Spleen (tissue), 11 donors: ENCODE data around the gene RNF14. TPM values are rescaled to one million over a fixed set of nuclear protein-coding genes. Genes with fewer than 3 reads are reported as not detected.
A peak's percentile ranks its signal among the peaks of the same experiment; 100 is the strongest.
"Not testable (repeated sequence)": the region's sequence is repeated elsewhere in the genome, so short reads cannot be mapped to it uniquely, and the experiment has no call there.

Experiments
- DNase-seq: peaks from one replicate; pipeline ENCODE4 v3.0.0-alpha.2; 2020
- H3K27ac ChIP-seq, 8 donors: fragments of 200-600 bp; sonication (generic) in 7 of 8; 1 replicate in 4 of 8; 2 replicates in 4 of 8; pipeline versions ENCODE4 v1.5.0 to v1.8.0; 2016 to 2021; ENCODE audit warnings: inconsistent platforms in 4 of 8, mild to moderate bottlenecking in 4 of 8, moderate library complexity in 1 of 8
- H3K27me3 ChIP-seq, 7 donors: fragments of 200-600 bp; sonication (generic) in 6 of 7; replicated peaks in 1 of 7; 1 replicate in 4 of 7; 2 replicates in 3 of 7; pipeline versions ENCODE4 v1.5.0 to v1.8.0; 2016 to 2021; ENCODE audit warnings: inconsistent platforms in 3 of 7, mild to moderate bottlenecking in 1 of 7
- H3K36me3 ChIP-seq, 6 donors: fragments of 200-600 bp; sonication (generic) in 5 of 6; 1 replicate in 4 of 6; 2 replicates in 2 of 6; pipeline versions ENCODE4 v1.5.0 to v1.8.0; 2016 to 2021; ENCODE audit warnings: inconsistent platforms in 2 of 6
- H3K4me1 ChIP-seq, 6 donors: fragments of 200-600 bp; sonication (generic) in 5 of 6; 1 replicate in 3 of 6; 2 replicates in 3 of 6; pipeline versions ENCODE4 v1.5.0 to v1.8.0; 2016 to 2021; ENCODE audit warnings: inconsistent platforms in 3 of 6
- H3K4me3 ChIP-seq, 8 donors: fragments of 200-600 bp; sonication (generic) in 7 of 8; 1 replicate in 4 of 8; 2 replicates in 4 of 8; pipeline versions ENCODE4 v1.5.0 to v1.8.0; 2016 to 2021; ENCODE audit warnings: inconsistent platforms in 4 of 8, mild to moderate bottlenecking in 4 of 8, moderate library complexity in 2 of 8
- H3K9me3 ChIP-seq, 8 donors: fragments of 200-600 bp; sonication (generic) in 7 of 8; 1 replicate in 4 of 8; 2 replicates in 4 of 8; pipeline versions ENCODE4 v1.5.0 to v1.8.0; 2016 to 2021; ENCODE audit warnings: inconsistent platforms in 4 of 8
- POLR2A ChIP-seq, 3 donors: fragments of 450-650 bp; IDR thresholded peaks; one replicate each; pipeline ENCODE4 v1.5.1; 2017; ENCODE audit warnings: antibody characterized with exemption in 3 of 3, mild to moderate bottlenecking in 1 of 3
- POLR2AphosphoS5 ChIP-seq, 3 donors: sonication (generic); formaldehyde crosslinking; IDR thresholded peaks; one replicate each; pipeline ENCODE4 v1.5.1; 2017; ENCODE audit warnings: antibody characterized with exemption in 3 of 3
- WGBS, 5 donors: extraction: QIAGEN DNeasy Blood & Tissue Kit in 3 of 5; methylation state at CpG; one replicate each; pipeline versions ENCODE4 v1.1.5 to v1.1.7; 2013 to 2018; 5-methylcytosine and 5-hydroxymethylcytosine counted together
- intact Hi-C: fragments of 100-400 bp; cut with DNase I; formaldehyde crosslinking; loops from one replicate; pipeline ENCODE4 v1.15.0; 2023; ENCODE audit warnings: low total_unique reads
- polyA plus RNA-seq, 3 donors: library from polyadenylated mRNA; stranded (reverse); fragments of 200-250 nt; gene quantifications; one replicate each; pipeline ENCODE4 v1.2.1, GENCODE V29; 2013
- total RNA-seq, 7 donors: library from RNA; depleted of rRNA in 3 of 7; stranded (reverse); fragments of >200 nt in 3 of 7; fragmentation: NEBNext Ultra II Directional in 4 of 7; extraction: Animal tissue kit (Norgen Biotek cat#: 25700) in 4 of 7; gene quantifications; one replicate each; pipeline versions ENCODE4 v1.1.0 to v1.2.1, GENCODE V29; 2016 to 2021
- TF ChIP-seq, protein P1 (sequence below), 11 experiments: fragments of 200-600 bp in 7 of 11; fragments of 450-650 bp in 4 of 11; sonication (generic) in 4 of 11; IDR thresholded peaks in 8 of 11; conservative IDR thresholded peaks in 3 of 11; 1 replicate in 7 of 11; 2 replicates in 4 of 11; pipeline versions ENCODE4 v1.4.0 to v1.8.0; 2016 to 2021; ENCODE audit warnings: antibody characterized with exemption in 11 of 11, inconsistent platforms in 4 of 11, mild to moderate bottlenecking in 1 of 11
- donor health status: healthy with polysubstance abuse.
- donor health status: DM: no; HTN: no; CAD: no; lungs with moderate emphysema.
- donor health status: DM: no; HTN: no; CAD: no.
- donor health status: Bipolar disorder and iron deficiency.
- donor health status: healthy.
- donor health status: DM: no; HTN: no; CAD: no.
- donor health status: DM: yes; HTN: yes; CAD: no.

Gene RNF14
- total and polyA plus RNA-seq, 10 donors: 13.6 to 60.2 (median 45.3) TPM

DNA sequence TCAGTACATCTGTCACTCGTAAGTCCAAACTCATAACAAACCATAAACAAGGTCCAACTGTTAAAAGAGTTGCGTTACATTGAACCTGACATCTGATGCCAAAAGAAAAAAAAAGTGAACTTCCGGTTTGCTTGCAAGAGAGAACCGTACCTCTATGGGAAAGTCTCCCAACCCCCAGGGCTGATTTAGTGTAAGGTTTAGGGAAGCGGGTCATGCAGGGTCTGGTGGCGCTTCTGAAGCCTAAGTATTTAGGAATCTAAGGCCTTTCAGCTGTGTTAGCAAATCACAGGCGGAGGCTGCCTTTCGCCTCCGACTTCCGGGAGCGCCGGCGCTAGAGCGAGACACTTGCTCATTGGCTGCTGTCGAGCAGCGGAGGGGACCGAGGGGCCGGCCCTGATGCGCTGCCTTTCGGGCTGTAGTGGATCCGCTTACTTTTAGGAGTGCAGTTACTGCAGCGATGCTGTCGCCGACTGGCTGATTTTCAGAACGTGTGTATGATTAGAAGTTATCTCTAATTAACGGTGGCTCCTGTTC is 55.9 kb downstream of the RNF14 start:
- 0 to 1% (median 1%) methylated on average over 18 to 26 of the region's 26 CpGs for WGBS, 5 donors
- H3K4me3 ChIP-seq: peak overlapping the region; percentile 18 to 66 (median 33)
- peak overlapping the region; percentile 77 to 89 (median 84) for H3K27ac ChIP-seq
- no peaks in the 10 kb centered on the region for H3K36me3 ChIP-seq
- H3K27me3 ChIP-seq: no peaks in the 10 kb centered on the region
- peaks cover 0 to 17% (median 15%) of the 10 kb centered on the region in 6 donors for H3K4me1 ChIP-seq
- TF ChIP-seq POLR2A (IDR thresholded peaks at IDR 0.05) (no peak), POLR2AphosphoS5 (IDR thresholded peaks at IDR 0.05) (peak; percentile 74 to 87 (median 85))
- TF ChIP-seq, protein P1, sequence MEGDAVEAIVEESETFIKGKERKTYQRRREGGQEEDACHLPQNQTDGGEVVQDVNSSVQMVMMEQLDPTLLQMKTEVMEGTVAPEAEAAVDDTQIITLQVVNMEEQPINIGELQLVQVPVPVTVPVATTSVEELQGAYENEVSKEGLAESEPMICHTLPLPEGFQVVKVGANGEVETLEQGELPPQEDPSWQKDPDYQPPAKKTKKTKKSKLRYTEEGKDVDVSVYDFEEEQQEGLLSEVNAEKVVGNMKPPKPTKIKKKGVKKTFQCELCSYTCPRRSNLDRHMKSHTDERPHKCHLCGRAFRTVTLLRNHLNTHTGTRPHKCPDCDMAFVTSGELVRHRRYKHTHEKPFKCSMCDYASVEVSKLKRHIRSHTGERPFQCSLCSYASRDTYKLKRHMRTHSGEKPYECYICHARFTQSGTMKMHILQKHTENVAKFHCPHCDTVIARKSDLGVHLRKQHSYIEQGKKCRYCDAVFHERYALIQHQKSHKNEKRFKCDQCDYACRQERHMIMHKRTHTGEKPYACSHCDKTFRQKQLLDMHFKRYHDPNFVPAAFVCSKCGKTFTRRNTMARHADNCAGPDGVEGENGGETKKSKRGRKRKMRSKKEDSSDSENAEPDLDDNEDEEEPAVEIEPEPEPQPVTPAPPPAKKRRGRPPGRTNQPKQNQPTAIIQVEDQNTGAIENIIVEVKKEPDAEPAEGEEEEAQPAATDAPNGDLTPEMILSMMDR (IDR thresholded peaks at IDR 0.05 in 8 of 11, conservative IDR thresholded peaks at IDR 0.05 in 3 of 11): no peak
- intact Hi-C loops: no loop called here
- peak; percentile 96 for DNase-seq
- H3K9me3 ChIP-seq: peaks cover 0 to 10% (median 7%) of the 10 kb centered on the region in 8 donors

DNA sequence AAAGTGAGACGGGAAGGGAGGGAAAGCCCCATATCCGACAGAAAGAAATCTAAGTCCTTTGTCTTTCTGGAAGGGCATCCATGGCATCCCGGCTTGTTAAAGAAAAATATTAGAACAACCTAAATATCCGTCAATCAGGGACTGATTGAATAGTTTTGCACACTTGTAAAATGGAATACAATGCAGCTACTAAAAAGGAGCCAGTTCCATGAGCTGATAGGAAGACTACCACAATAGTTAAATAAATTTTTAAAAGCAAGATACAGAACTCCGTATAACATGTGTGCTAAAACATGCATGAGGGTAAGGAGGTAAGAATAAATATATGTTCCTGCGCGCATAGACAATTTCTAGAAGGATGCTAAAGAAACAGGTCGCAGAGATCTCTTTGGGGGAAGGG is 56.7 kb downstream of the RNF14 start:
- peaks cover 0 to 4% (median 1%) of the 10 kb centered on the region in 8 donors for H3K9me3 ChIP-seq
- peak overlapping the region in 3 of 8 donors; percentile 43 to 66 (median 46) for H3K4me3 ChIP-seq
- peak overlapping the region in 4 of 8 donors; percentile 80 to 89 (median 82) for H3K27ac ChIP-seq
- DNase-seq: no peak
- H3K27me3 ChIP-seq: no peaks in the 10 kb centered on the region
- TF ChIP-seq, protein P1 (IDR thresholded peaks at IDR 0.05 in 8 of 11, conservative IDR thresholded peaks at IDR 0.05 in 3 of 11): no peak
- TF ChIP-seq POLR2A (IDR thresholded peaks at IDR 0.05) (no peak), POLR2AphosphoS5 (IDR thresholded peaks at IDR 0.05) (no peak)
- WGBS, 5 donors: 76 to 85% (median 77%) methylated on average over 7 to 8 of the region's 8 CpGs
- no peaks in the 10 kb centered on the region for H3K36me3 ChIP-seq
- intact Hi-C loops: no loop called here
- peaks cover 0 to 17% (median 15%) of the 10 kb centered on the region in 6 donors for H3K4me1 ChIP-seq

- H3K27me3 ChIP-seq: peaks cover 0 to 5% (median 0%) of the 10 kb centered on the region in 7 donors
- TF ChIP-seq, protein P1 (IDR thresholded peaks at IDR 0.05 in 8 of 11, conservative IDR thresholded peaks at IDR 0.05 in 3 of 11): no peak
- no peak for TF ChIP-seq POLR2A (IDR thresholded peaks at IDR 0.05)
- no peak for TF ChIP-seq POLR2AphosphoS5 (IDR thresholded peaks at IDR 0.05)
- DNase-seq: no peak
- intact Hi-C loops: no loop called here
- WGBS, 5 donors: 82 to 97% (median 92%) methylated on average over 2 of the region's 2 CpGs
- H3K4me1 ChIP-seq: peaks cover 0 to 4% (median 0%) of the 10 kb centered on the region in 6 donors
- H3K27ac ChIP-seq: no peak overlapping the region
- H3K9me3 ChIP-seq: no peaks in the 10 kb centered on the region
- no peak overlapping the region for H3K4me3 ChIP-seq
- no peaks in the 10 kb centered on the region for H3K36me3 ChIP-seq
Measured at GRCh38 chr5:142032150-142032549, 63.2 kb downstream of the RNF14 start.

- DNase-seq: no peak
- no peak overlapping the region for H3K4me3 ChIP-seq
- no peaks in the 10 kb centered on the region for H3K36me3 ChIP-seq
- intact Hi-C loops: no loop called here
- peaks cover 0 to 4% (median 0%) of the 10 kb centered on the region in 6 donors for H3K4me1 ChIP-seq
- no peaks in the 10 kb centered on the region for H3K9me3 ChIP-seq
- WGBS, 5 donors: 69 to 77% (median 74%) methylated on average over 19 of the region's 19 CpGs
- H3K27me3 ChIP-seq: peaks cover 0 to 5% (median 0%) of the 10 kb centered on the region in 7 donors
- TF ChIP-seq, protein P1 (IDR thresholded peaks at IDR 0.05 in 8 of 11, conservative IDR thresholded peaks at IDR 0.05 in 3 of 11): no peak
- no peak for TF ChIP-seq POLR2AphosphoS5 (IDR thresholded peaks at IDR 0.05)
- no peak for TF ChIP-seq POLR2A (IDR thresholded peaks at IDR 0.05)
- no peak overlapping the region for H3K27ac ChIP-seq
Measured at GRCh38 chr5:142032747-142033631, 64.1 kb downstream of the RNF14 start.

- DNase-seq, H3K27me3 ChIP-seq, H3K27ac ChIP-seq, H3K36me3 ChIP-seq, intact Hi-C loops, H3K4me1 ChIP-seq, H3K4me3 ChIP-seq, H3K9me3 ChIP-seq: not testable (repeated sequence)
- WGBS, 5 donors: 85 to 91% (median 90%) methylated on average over 15 of the region's 15 CpGs
Measured at GRCh38 chr5:142033632-142034567, 65.0 kb downstream of the RNF14 start.
